Uterus (tissue), 4 donors: ENCODE results near the gene LCE7A. TPM values are rescaled to one million over a fixed set of nuclear protein-coding genes. Genes with fewer than 3 reads are reported as not detected.

Experiments used
- DNase-seq, 2 donors: peaks; one replicate each; pipeline ENCODE4 v3.0.0-alpha.2; 2019 to 2020
- H3K27ac ChIP-seq, 2 donors: fragments of 200-600 bp; sonication (generic); 1 replicate in 1 of 2; 2 replicates in 1 of 2; pipeline ENCODE4 v1.5.1; 2016 to 2018
- H3K27me3 ChIP-seq, 2 donors: fragments of 200-600 bp; sonication (generic); one replicate each; pipeline ENCODE4 v1.5.1; 2018 to 2019; ENCODE audit warnings: control low read depth in 1 of 2
- H3K36me3 ChIP-seq, 2 donors: fragments of 200-600 bp; sonication (generic); one replicate each; pipeline ENCODE4 v1.5.1; 2019; ENCODE audit warnings: control low read depth in 1 of 2
- H3K4me1 ChIP-seq, 2 donors: fragments of 200-600 bp; sonication (generic); one replicate each; pipeline ENCODE4 v1.5.1; 2018 to 2019; ENCODE audit warnings: control low read depth in 1 of 2
- H3K4me3 ChIP-seq, 2 donors: fragments of 200-600 bp; sonication (generic); 1 replicate in 1 of 2; 2 replicates in 1 of 2; pipeline ENCODE4 v1.5.1; 2018 to 2019; ENCODE audit warnings: mild to moderate bottlenecking in 1 of 2
- H3K9me3 ChIP-seq, 2 donors: fragments of 200-600 bp; sonication (generic); one replicate each; pipeline ENCODE4 v1.5.1; 2019; ENCODE audit warnings: control low read depth in 1 of 2
- POLR2A ChIP-seq, 2 donors: fragments of 450-650 bp; IDR thresholded peaks; one replicate each; pipeline ENCODE4 v1.6.1; 2016; ENCODE audit warnings: antibody characterized with exemption in 2 of 2, mild to moderate bottlenecking in 1 of 2, moderate library complexity in 1 of 2
- intact Hi-C: fragments of 100-400 bp; cut with DNase I; formaldehyde crosslinking; loops from one replicate; pipeline ENCODE4 v1.15.1; 2023; ENCODE audit warnings: low total_unique reads
- total RNA-seq, 4 donors: library from RNA; depleted of rRNA in 3 of 4; stranded (reverse); fragments of >200 nt in 3 of 4; gene quantifications; one replicate each; pipeline versions ENCODE4 v1.1.0 to v1.2.4, GENCODE V29; 2014 to 2023
- TF ChIP-seq, protein P1 (sequence below), 4 experiments: fragments of 200-600 bp in 2 of 4; fragments of 450-650 bp in 2 of 4; sonication (generic) in 2 of 4; IDR thresholded peaks; one replicate each; pipeline ENCODE4 v1.5.1; 2016 to 2019; ENCODE audit warnings: antibody characterized with exemption in 4 of 4, mild to moderate bottlenecking in 2 of 4, moderate library complexity in 1 of 4
- donor health status: DM: yes; HTN: yes; CAD: no.

LCE7A gene
- total RNA-seq, 4 donors from 2014 or later = not detected

DNA sequence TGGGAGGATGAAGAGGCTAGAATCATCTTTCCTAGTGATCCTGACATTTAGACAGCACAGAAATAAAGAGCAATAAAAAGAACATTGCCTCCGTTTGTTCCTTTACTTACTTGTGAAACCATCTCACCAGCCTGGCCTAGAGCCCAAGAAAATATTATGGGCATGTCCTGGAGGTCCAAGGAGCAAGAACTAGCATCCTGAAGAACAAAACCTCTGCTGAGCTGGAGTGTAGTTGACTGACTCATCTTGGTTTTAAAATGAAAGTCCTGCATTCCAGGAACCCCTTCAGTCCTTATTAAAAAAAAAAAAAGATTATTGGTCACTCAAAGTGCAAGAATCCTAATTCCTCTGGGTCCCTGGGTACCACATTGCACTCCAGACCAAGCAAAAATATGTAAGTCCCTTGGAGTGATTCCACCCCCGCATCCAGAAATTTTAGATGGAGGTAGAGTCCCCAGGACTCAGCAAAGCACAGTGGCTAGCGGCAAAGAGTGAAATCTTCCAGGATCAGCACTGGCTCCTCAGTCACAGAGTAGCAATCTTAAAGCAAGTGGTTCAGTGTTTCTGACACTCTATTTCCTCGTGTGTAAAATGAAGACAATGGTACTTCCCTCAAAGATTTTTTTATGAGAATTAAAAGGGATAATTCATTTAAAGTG, 25.3 kb downstream of the LCE7A start:
- DNase-seq = no peak
- intact Hi-C loops = no loop called here
- Histone ChIP-seq H3K9me3 (no peaks in the 10 kb centered on the region), H3K27ac (no peak overlapping the region), H3K27me3 (no peaks in the 10 kb centered on the region), H3K36me3 (no peaks in the 10 kb centered on the region), H3K4me3 (no peak overlapping the region), H3K4me1 (no peaks in the 10 kb centered on the region)
- TF ChIP-seq, protein P1, sequence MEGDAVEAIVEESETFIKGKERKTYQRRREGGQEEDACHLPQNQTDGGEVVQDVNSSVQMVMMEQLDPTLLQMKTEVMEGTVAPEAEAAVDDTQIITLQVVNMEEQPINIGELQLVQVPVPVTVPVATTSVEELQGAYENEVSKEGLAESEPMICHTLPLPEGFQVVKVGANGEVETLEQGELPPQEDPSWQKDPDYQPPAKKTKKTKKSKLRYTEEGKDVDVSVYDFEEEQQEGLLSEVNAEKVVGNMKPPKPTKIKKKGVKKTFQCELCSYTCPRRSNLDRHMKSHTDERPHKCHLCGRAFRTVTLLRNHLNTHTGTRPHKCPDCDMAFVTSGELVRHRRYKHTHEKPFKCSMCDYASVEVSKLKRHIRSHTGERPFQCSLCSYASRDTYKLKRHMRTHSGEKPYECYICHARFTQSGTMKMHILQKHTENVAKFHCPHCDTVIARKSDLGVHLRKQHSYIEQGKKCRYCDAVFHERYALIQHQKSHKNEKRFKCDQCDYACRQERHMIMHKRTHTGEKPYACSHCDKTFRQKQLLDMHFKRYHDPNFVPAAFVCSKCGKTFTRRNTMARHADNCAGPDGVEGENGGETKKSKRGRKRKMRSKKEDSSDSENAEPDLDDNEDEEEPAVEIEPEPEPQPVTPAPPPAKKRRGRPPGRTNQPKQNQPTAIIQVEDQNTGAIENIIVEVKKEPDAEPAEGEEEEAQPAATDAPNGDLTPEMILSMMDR (IDR thresholded peaks at IDR 0.05) = no peak
- no peak for TF ChIP-seq POLR2A (IDR thresholded peaks at IDR 0.05)

DNA sequence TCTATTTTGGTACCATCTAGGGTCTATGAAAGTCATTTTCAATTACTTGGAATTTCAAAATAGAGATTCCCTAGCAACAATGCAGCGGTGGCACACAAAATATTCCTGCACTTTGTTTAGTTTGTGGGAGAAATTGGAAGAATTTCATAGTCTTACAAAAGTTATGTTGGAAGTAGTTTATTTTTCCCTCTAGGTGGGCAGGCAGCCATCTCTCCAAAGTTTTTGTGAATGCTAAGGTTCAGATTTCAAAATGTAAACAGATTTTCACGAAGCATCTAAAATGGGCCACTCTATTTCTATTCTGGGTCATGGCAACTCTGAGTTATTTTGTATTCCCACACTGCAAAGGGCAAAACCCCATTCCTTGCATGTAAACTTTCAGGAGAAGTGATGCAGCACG, 26.3 kb downstream of the LCE7A start:
- no peak overlapping the region for H3K27ac ChIP-seq
- no peak for TF ChIP-seq POLR2A (IDR thresholded peaks at IDR 0.05)
- TF ChIP-seq, protein P1 (IDR thresholded peaks at IDR 0.05) = no peak
- DNase-seq = no peak
- intact Hi-C loops = no loop called here
- H3K9me3 ChIP-seq = no peaks in the 10 kb centered on the region
- H3K27me3 ChIP-seq = no peaks in the 10 kb centered on the region
- H3K36me3 ChIP-seq = no peaks in the 10 kb centered on the region
- no peak overlapping the region for H3K4me3 ChIP-seq
- H3K4me1 ChIP-seq = no peaks in the 10 kb centered on the region

DNA sequence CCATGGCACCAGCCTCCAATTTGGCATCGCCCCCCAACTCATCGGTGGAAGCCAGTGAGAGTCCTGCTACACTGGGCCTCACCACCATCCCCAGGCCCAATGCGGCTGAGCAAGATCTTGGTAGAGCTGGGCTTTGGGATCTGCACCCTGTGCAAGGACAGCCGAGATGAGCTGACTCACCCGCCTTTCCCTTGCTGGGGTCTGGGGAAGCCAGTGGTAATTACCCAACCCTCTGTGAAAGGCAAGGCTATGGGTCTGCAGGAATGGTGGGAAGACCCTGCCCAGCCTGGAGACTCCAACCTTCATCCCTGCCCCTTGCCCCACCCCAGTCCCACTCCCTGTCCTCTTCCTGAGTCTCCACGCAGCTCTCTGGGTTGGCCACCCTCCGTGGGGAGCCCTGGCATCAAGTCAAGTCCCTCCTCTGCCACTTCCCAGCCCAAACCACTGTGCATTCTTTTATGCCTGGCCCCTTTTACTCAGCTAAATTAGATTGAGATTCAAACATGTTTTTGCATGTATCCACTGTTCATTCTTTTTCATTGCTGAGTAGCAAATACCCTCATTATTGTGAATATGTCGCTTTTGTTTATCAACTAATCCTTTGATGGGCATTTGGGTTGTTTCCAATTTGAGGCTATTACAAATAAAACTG, 27.1 kb downstream of the LCE7A start:
- TF ChIP-seq, protein P1 (IDR thresholded peaks at IDR 0.05) = no peak
- TF ChIP-seq POLR2A (IDR thresholded peaks at IDR 0.05) = no peak
- no peaks in the 10 kb centered on the region for H3K4me1 ChIP-seq
- no peaks in the 10 kb centered on the region for H3K27me3 ChIP-seq
- DNase-seq = no peak
- H3K9me3 ChIP-seq = no peaks in the 10 kb centered on the region
- intact Hi-C loops = no loop called here
- H3K27ac ChIP-seq = no peak overlapping the region
- H3K4me3 ChIP-seq = no peak overlapping the region
- no peaks in the 10 kb centered on the region for H3K36me3 ChIP-seq

DNA sequence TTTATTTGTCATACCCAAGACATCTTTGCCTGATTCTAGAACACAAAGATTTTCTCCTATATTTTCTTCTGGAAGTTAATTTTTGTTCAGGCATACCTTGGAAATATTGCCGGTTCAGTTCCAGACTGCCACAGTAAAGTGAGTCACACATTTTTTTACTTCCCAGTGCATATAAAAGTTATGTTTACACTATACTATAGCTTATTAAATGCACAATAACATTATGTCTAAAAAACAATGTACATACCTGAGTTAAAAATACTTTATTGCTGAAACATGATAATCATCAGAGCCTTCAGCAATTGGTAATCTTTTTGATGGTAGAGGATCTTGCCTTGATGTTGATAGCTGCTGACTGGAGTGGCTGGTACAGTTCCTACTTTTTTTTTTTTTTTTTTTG, 28.3 kb downstream of the LCE7A start:
- intact Hi-C loops = no loop called here
- Histone ChIP-seq H3K27me3 (no peaks in the 10 kb centered on the region), H3K36me3 (no peaks in the 10 kb centered on the region), H3K27ac (no peak overlapping the region), H3K4me1 (no peaks in the 10 kb centered on the region), H3K4me3 (no peak overlapping the region), H3K9me3 (no peaks in the 10 kb centered on the region)
- TF ChIP-seq, protein P1 (IDR thresholded peaks at IDR 0.05) = no peak
- TF ChIP-seq POLR2A (IDR thresholded peaks at IDR 0.05) = no peak
- DNase-seq = no peak

DNA sequence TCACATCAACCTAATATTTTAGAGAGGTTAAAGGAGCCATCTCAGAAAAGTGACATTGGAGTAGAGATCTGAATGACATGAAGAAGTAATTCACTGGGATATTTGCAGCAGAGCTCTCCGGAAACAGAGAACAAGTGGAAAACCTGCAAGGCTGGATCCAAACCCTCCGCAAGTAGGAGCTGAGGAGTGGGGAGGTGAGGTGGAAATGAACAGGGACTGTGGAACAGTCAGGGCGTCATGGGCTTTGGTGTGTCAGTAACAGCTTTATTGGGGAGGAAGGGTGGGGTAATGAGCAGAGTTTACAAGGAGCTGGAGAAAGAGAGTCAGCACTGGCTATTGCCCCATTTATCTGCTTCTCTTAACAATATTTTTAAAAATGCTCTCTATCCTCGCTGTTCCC, 39.2 kb downstream of the LCE7A start:
- H3K27ac ChIP-seq = no peak overlapping the region
- DNase-seq = no peak
- no peak overlapping the region for H3K4me3 ChIP-seq
- intact Hi-C loops = no loop called here
- H3K36me3 ChIP-seq = no peaks in the 10 kb centered on the region
- H3K9me3 ChIP-seq = no peaks in the 10 kb centered on the region
- no peak for TF ChIP-seq POLR2A (IDR thresholded peaks at IDR 0.05)
- TF ChIP-seq, protein P1 (IDR thresholded peaks at IDR 0.05) = no peak
- H3K4me1 ChIP-seq = no peaks in the 10 kb centered on the region
- no peaks in the 10 kb centered on the region for H3K27me3 ChIP-seq
